ENCODE data around the gene HBG1.

DNA sequence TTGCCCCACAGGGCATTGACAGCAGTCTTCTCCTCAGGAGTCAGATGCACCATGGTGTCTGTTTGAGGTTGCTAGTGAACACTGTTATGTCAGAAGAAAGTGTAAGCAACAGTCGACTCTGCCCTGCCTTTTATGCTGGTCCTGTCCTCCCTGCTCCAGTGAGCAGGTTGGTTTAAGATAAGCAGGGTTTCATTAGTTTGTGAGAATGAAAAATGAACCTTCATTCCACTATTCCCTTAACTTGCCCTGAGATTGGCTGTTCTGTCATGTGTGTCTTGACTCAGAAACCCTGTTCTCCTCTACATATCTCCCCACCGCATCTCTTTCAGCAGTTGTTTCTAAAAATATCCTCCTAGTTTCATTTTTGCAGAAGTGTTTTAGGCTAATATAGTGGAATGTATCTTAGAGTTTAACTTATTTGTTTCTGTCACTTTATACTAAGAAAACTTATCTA, 15.2 kb downstream of the HBG1 start, which contains the start of gene HBD:
- TF ChIP-seq CTCF (IDR thresholded peaks at IDR 0.05) = no peak
- TF ChIP-seq POLR2A (IDR thresholded peaks at IDR 0.05) = no peak

Data from heart left ventricle (tissue), 13 donors.